Choroid plexus epithelial cell (primary cell): Measurements from ENCODE around the gene SEMA6D.

Source experiments
- DNase-seq: peaks from one replicate; pipeline ENCODE4 v3.0.0-alpha.2; 2010; ENCODE audit warnings: low read depth
- H3K4me3 ChIP-seq: 2 replicates; pipeline ENCODE4 v1.5.1; 2011; ENCODE audit warnings: low read depth, mild to moderate bottlenecking, control low read depth, low read length, moderate library complexity
- TF ChIP-seq, protein P1 (sequence below): conservative IDR thresholded peaks from 2 replicates; pipeline ENCODE4 v1.5.1; 2011; ENCODE audit warnings: low read depth, mild to moderate bottlenecking, control low read depth, inconsistent platforms, low read length, moderate library complexity

SEMA6D gene, protein sequence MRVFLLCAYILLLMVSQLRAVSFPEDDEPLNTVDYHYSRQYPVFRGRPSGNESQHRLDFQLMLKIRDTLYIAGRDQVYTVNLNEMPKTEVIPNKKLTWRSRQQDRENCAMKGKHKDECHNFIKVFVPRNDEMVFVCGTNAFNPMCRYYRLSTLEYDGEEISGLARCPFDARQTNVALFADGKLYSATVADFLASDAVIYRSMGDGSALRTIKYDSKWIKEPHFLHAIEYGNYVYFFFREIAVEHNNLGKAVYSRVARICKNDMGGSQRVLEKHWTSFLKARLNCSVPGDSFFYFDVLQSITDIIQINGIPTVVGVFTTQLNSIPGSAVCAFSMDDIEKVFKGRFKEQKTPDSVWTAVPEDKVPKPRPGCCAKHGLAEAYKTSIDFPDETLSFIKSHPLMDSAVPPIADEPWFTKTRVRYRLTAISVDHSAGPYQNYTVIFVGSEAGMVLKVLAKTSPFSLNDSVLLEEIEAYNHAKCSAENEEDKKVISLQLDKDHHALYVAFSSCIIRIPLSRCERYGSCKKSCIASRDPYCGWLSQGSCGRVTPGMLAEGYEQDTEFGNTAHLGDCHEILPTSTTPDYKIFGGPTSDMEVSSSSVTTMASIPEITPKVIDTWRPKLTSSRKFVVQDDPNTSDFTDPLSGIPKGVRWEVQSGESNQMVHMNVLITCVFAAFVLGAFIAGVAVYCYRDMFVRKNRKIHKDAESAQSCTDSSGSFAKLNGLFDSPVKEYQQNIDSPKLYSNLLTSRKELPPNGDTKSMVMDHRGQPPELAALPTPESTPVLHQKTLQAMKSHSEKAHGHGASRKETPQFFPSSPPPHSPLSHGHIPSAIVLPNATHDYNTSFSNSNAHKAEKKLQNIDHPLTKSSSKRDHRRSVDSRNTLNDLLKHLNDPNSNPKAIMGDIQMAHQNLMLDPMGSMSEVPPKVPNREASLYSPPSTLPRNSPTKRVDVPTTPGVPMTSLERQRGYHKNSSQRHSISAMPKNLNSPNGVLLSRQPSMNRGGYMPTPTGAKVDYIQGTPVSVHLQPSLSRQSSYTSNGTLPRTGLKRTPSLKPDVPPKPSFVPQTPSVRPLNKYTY

GRCh38 chr15:47717036-47717612 is at the start of gene SEMA6D:
Gene SEMA6D, plus strand, starts transcription at chr15:47717505. Its CDS starts 42,294 bp downstream, at chr15:47759799.
- peak within 1 kb of the TSS; percentile 66 for H3K4me3 ChIP-seq
- peak; percentile 77 for DNase-seq
- TF ChIP-seq, protein P1, sequence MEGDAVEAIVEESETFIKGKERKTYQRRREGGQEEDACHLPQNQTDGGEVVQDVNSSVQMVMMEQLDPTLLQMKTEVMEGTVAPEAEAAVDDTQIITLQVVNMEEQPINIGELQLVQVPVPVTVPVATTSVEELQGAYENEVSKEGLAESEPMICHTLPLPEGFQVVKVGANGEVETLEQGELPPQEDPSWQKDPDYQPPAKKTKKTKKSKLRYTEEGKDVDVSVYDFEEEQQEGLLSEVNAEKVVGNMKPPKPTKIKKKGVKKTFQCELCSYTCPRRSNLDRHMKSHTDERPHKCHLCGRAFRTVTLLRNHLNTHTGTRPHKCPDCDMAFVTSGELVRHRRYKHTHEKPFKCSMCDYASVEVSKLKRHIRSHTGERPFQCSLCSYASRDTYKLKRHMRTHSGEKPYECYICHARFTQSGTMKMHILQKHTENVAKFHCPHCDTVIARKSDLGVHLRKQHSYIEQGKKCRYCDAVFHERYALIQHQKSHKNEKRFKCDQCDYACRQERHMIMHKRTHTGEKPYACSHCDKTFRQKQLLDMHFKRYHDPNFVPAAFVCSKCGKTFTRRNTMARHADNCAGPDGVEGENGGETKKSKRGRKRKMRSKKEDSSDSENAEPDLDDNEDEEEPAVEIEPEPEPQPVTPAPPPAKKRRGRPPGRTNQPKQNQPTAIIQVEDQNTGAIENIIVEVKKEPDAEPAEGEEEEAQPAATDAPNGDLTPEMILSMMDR = peak; percentile 24

- no peak for DNase-seq
- no peak overlapping the region for H3K4me3 ChIP-seq
- TF ChIP-seq, protein P1 = no peak
Measured at GRCh38 chr15:47669221-47669620, 48.1 kb upstream of the SEMA6D start.

DNA sequence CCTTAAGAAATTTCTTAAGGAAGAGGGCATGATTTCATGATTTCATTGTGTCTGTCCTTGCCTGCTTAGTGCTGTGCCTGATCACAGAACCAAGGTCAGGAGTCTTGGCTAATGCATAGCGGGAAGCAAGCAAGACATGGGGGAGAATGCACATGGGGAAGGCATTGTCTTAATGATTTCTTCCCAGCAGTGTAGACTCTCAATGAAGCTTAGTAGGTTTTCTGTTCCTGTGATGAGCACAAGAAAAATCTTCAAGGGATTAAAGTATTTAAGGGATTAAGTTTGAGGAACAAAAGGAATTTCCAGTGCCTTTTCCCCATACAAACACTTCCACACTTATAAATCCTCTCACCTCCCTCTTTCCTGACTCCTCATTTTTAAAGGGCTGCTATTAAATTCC is 46.9 kb upstream of the SEMA6D start:
- DNase-seq = no peak
- TF ChIP-seq, protein P1 = no peak
- no peak overlapping the region for H3K4me3 ChIP-seq

DNA sequence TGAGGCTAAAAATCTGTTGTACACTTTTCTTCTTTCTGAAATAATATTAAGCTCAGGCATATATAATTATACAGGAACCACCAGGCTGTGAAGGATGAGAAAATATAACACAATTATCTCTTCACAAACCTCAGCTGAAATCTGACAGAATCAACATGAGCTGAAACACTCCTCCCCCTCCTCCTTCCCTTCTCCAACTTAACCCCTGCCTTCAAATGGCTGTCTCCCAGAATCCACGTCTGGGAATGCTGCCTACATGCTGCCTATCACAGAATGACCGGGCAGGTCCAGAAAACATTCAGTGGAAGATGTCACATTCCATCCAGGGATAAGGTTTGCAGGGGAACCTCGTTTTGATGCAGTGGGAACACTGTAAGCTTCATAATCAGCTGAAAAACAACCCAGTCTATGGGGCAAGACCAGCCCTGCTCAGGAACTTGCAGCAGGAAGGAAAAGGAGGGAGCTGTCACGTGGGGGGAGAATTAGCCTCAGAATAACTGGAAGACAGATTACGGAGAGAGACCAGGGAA is 44.0 kb upstream of the SEMA6D start:
- peak; percentile 10 for DNase-seq
- H3K4me3 ChIP-seq = no peak overlapping the region
- TF ChIP-seq, protein P1 = no peak

- no peak overlapping the region for H3K4me3 ChIP-seq
- TF ChIP-seq, protein P1 = no peak
- no peak for DNase-seq
Measured at GRCh38 chr15:47674586-47675232, 42.6 kb upstream of the SEMA6D start.

DNA sequence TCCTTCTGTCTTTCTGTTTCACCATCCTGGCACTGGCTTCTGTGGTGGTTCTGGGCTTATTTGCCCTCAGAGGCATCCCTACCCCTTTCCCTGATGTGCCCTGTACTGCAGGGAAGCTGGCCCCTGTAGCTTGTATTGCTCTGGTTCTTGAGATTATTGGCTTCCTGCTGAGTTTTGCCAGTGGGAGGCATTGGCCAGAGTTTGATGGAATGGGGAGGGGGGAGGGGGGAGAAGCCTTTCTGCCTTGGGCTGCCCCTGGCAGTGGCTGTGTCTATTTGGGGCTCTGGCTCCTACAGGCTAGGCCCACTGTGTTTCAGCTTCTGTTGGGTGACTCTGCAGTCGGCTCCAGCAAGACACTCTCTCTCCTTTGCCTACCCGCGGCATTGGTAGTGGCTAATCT is 41.6 kb upstream of the SEMA6D start:
- no peak for DNase-seq
- TF ChIP-seq, protein P1 = no peak
- no peak overlapping the region for H3K4me3 ChIP-seq
